ENCODE data around the gene AOPEP. TPM values are rescaled to one million over a fixed set of nuclear protein-coding genes. Genes with fewer than 3 reads are reported as not detected.

The AOPEP gene
- total and polyA plus RNA-seq, 9 of the 15 experiments (the other 6 are each of a cell fraction or from before 2014, with no cell fraction given) = 4.5 to 19.3 (median 13.5) TPM

DNA sequence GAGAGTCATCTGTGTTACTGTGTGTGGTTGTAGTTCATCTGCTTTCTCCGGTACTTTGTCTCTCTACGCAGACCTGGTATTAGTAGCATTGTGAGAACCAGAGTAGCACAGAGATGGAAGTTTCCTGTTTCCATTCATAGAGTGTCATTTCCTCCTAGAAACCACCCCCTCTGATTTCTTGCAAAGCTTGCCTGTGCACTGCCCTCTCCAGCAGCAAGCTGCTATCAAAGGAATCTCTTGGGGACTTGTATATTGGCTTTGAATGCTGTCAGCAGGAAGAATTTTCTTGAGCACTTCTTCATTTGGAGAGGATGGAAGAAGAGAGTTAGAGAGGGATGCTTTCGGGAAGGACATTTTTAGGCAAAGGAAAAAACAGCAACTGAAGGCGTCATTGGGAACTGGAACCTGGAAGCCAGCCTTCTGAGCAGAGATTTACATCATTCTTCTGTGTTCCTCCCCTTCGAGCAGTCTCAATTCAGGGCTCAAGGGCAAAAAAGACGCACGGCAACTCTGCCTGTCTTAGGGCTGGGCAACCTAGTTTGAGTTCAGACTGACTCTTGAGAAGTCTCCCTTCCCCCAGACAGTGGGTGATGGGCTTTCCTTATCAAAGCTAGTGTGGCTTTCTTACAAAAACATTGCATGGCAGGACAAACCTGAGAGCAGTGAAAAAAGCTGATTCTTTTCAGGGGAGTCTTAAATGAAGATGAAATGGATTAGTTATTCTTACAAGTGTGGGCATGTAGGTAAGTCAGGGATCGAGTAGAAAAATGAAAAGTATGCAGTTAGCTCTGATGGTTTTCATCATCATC, 226.3 kb downstream of the AOPEP start:
- Histone ChIP-seq H4K20me1 (replicated peaks; ENCODE audit: control insufficient read depth, insufficient read depth, low read length) (no peaks in the 10 kb centered on the region; the same call in 1 of the 2 replicates), H3K27me3 (ENCODE audit: control insufficient read depth in 2 of 2, insufficient read depth in 2 of 2, low read length in 2 of 2) (0 out of 5 replicates have a peak, but pooled peaks cover 0 to 3% of the 10 kb centered on the region in 2 experiments), H3K9me1 (ENCODE audit: control insufficient read depth, insufficient read depth, low read length) (no peaks in the 10 kb centered on the region), H3K4me3 (no peak overlapping the region), H3K36me3 (ENCODE audit: control insufficient read depth, insufficient read depth, low read length) (no peaks in the 10 kb centered on the region; the same call in 2 of the 3 replicates), H3K9me3 (replicated peaks; ENCODE audit: control insufficient read depth, insufficient read depth, low read depth, low read length) (no peaks in the 10 kb centered on the region), H3K9ac (ENCODE audit: insufficient read depth in 1 of 2, low read depth in 2 of 2, low read length in 2 of 2) (no peak overlapping the region), H3K4me1 (replicated peaks in 1 of 2; ENCODE audit: control insufficient read depth in 2 of 2, insufficient read depth in 2 of 2, low read length in 2 of 2) (no peaks in the 10 kb centered on the region), H3K27ac (ENCODE audit: extremely low read depth, low read depth, low read length) (no peak overlapping the region), H2AFZ (ENCODE audit: low read depth, low read length) (no peak overlapping the region), H3K4me2 (ENCODE audit: insufficient read depth, low read length) (no peak overlapping the region), H3K79me2 (ENCODE audit: control insufficient read depth, insufficient read depth, low read length) (no peaks in the 10 kb centered on the region)
- ChIA-PET POLR2A (interaction anchor here (0.5 to 1.2 kb wide), 2 partner anchors 9 to 95 kb away, joined by 3 read pairs; no protein-coding TSS in a partner anchor), CTCF (ENCODE audit: low intra/inter-chr PET ratio) (no interaction called here)
- BruUV-seq (replicated peaks) = no TSS peak
- TF ChIP-seq, protein P1, sequence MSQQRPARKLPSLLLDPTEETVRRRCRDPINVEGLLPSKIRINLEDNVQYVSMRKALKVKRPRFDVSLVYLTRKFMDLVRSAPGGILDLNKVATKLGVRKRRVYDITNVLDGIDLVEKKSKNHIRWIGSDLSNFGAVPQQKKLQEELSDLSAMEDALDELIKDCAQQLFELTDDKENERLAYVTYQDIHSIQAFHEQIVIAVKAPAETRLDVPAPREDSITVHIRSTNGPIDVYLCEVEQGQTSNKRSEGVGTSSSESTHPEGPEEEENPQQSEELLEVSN (IDR thresholded peaks at IDR 0.05; ENCODE audit: borderline replicate concordance in 1 of 2, extremely low read depth in 1 of 2, insufficient read depth in 1 of 2, insufficient read length in 1 of 2, low read depth in 1 of 2, low read length in 1 of 2, poor library complexity in 1 of 2, severe bottlenecking in 1 of 2) = no peak
- in situ Hi-C loops (cut with MboI) = no loop called here
- FAIRE-seq = no peak
- ATAC-seq = no peak
- intact Hi-C loops (cut with micrococcal nuclease) = no loop called here
- WGBS (ENCODE audit: insufficient coverage, low coverage, missing lambda C conversion rate) = 45% methylated on average over 8 of the region's 8 CpGs
- DNase-seq (ENCODE audit: extremely low read depth in 1 of 4, low spot score in 3 of 4) = no peak

- Histone ChIP-seq H3K27ac (ENCODE audit: extremely low read depth, low read depth, low read length) (no peak overlapping the region), H4K20me1 (replicated peaks; ENCODE audit: control insufficient read depth, insufficient read depth, low read length) (no peaks in the 10 kb centered on the region; the same call in 1 of the 2 replicates), H3K4me2 (ENCODE audit: insufficient read depth, low read length) (no peak overlapping the region), H3K4me1 (replicated peaks in 1 of 2; ENCODE audit: control insufficient read depth in 2 of 2, insufficient read depth in 2 of 2, low read length in 2 of 2) (no peaks in the 10 kb centered on the region), H3K9me3 (replicated peaks; ENCODE audit: control insufficient read depth, insufficient read depth, low read depth, low read length) (no peaks in the 10 kb centered on the region), H3K9me1 (ENCODE audit: control insufficient read depth, insufficient read depth, low read length) (no peaks in the 10 kb centered on the region), H3K36me3 (ENCODE audit: control insufficient read depth, insufficient read depth, low read length) (no peaks in the 10 kb centered on the region; the same call in 2 of the 3 replicates), H3K9ac (ENCODE audit: insufficient read depth in 1 of 2, low read depth in 2 of 2, low read length in 2 of 2) (no peak overlapping the region), H3K79me2 (ENCODE audit: control insufficient read depth, insufficient read depth, low read length) (no peaks in the 10 kb centered on the region), H3K4me3 (no peak overlapping the region), H2AFZ (ENCODE audit: low read depth, low read length) (no peak overlapping the region), H3K27me3 (ENCODE audit: control insufficient read depth in 2 of 2, insufficient read depth in 2 of 2, low read length in 2 of 2) (no peaks in the 10 kb centered on the region)
- ChIA-PET CTCF (ENCODE audit: low intra/inter-chr PET ratio) (no interaction called here), POLR2A (interaction anchor here (0.6 kb wide), 1 partner anchor 557 kb away, joined by 3 read pairs; no protein-coding TSS in a partner anchor)
- ATAC-seq (no peak), DNase-seq (ENCODE audit: extremely low read depth in 1 of 4, low spot score in 3 of 4) (no peak), FAIRE-seq (no peak)
- no TSS peak for BruUV-seq (replicated peaks)
- WGBS (ENCODE audit: insufficient coverage, low coverage, missing lambda C conversion rate) = 67% methylated on average over 5 of the region's 5 CpGs
- intact Hi-C loops (cut with micrococcal nuclease) = no loop called here
- in situ Hi-C loops (cut with MboI) = no loop called here
- TF ChIP-seq CEBPB (tag; IDR thresholded peaks at IDR 0.05) (no peak), NR4A1 (CRISPR knock-in tag; IDR thresholded peaks at IDR 0.05) (no peak), NR4A1 (tag; IDR thresholded peaks at IDR 0.05) (no peak), ZFX (CRISPR knock-in tag; IDR thresholded peaks at IDR 0.05) (no peak), CTBP1 (IDR thresholded peaks at IDR 0.05; ENCODE audit: borderline replicate concordance) (no peak), ZNF124 (CRISPR knock-in tag; IDR thresholded peaks at IDR 0.05) (no peak)
- TF ChIP-seq, protein P2, sequence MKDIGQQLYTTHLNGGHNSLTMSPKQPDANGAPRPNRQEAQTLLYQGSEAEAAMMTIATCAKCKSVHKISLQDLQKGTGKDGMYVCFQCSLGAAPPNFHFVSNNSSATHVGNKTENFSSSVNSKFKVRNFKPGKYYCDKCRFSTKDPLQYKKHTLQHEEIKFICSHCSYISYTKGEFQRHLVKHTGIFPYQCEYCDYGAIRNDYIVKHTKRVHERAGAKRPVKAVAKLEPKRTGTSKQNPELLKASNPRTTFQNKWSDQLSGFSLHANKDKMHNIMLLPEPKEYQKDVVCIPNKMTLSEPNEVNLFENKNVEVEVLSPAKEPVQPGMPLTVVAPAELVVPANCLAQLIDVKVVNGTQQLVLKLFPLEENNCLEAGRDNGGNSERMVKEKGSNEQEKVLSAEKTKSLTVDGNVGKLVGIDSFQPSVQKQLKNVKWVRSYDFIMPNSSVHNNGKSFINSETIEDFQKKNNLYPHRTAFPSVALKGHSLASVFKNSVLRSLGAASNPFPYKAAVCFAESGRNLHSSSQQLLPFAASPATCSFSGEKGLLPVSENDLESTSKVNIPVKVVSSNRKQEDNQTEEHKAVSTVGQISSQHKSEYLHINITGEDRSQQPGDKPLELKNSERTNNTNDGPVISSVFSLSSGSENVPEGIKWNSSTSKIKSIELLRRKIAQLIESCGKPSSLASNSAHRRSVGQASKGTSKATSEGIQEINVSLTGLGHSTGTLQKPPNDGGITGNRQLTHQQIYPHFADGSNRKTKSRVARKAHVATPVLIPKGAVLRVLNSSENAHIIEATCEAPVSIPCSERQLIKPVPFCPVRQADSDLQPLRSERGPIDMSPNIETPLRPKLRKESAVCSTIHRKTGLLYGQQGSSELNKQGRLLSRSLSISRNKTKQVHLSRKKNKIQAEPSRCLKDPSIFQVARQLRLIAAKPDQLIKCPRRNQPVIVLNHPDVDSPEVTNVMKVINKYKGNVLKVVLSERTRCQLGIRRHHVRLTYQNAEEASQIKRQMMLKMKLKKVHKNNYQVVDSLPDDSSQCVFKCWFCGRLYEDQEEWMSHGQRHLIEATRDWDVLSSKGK (CRISPR knock-in tag; IDR thresholded peaks at IDR 0.05) = no peak
These were observed 230.2 kb downstream of the AOPEP start for GRCh38 chr9:94956731-94957130.

Measured in K562 (cell line).